ENCODE results near the gene KLRF1.

Gene KLRF1

GRCh38 chr12:9827209-9827888, at the start of gene KLRF1:
Gene KLRF1, plus strand, starts transcription at chr12:9827481. Its CDS starts 64 bp downstream, at chr12:9827545.
- DNase-seq (ENCODE audit: low spot score) = no peak

- DNase-seq (ENCODE audit: low spot score) = no peak
These were observed 48.1 kb upstream of the KLRF1 start for GRCh38 chr12:9779209-9779608.

- no peak for DNase-seq (ENCODE audit: low spot score)
These were observed 45.9 kb upstream of the KLRF1 start for GRCh38 chr12:9781360-9781759.

- no peak for DNase-seq (ENCODE audit: low spot score)
These were observed 44.5 kb upstream of the KLRF1 start for GRCh38 chr12:9782547-9783382.

GRCh38 chr12:9784326-9784725, 43.0 kb upstream of the KLRF1 start:
- DNase-seq (ENCODE audit: low spot score) = no peak

GRCh38 chr12:9784816-9785215, 42.5 kb upstream of the KLRF1 start:
- no peak for DNase-seq (ENCODE audit: low spot score)

GRCh38 chr12:9786726-9787717, 40.3 kb upstream of the KLRF1 start:
- no peak for DNase-seq (ENCODE audit: low spot score)

- no peak for DNase-seq (ENCODE audit: low spot score)
These were observed 34.9 kb upstream of the KLRF1 start for GRCh38 chr12:9792185-9792900.

GRCh38 chr12:9792961-9793617, 34.2 kb upstream of the KLRF1 start:
- DNase-seq (ENCODE audit: low spot score) = no peak

GRCh38 chr12:9793779-9794395, 33.4 kb upstream of the KLRF1 start:
- peak; percentile 49 for DNase-seq (ENCODE audit: low spot score)

GRCh38 chr12:9794484-9795093, 32.7 kb upstream of the KLRF1 start:
- DNase-seq (ENCODE audit: low spot score) = peak; percentile 13

- no peak for DNase-seq (ENCODE audit: low spot score)
These were observed 31.3 kb upstream of the KLRF1 start for GRCh38 chr12:9795945-9796344.

GRCh38 chr12:9796346-9796745, 30.9 kb upstream of the KLRF1 start:
- peak; percentile 60 for DNase-seq (ENCODE audit: low spot score)

GRCh38 chr12:9796971-9797370, 30.3 kb upstream of the KLRF1 start:
- DNase-seq (ENCODE audit: low spot score) = no peak

GRCh38 chr12:9797722-9798619, 29.3 kb upstream of the KLRF1 start:
- DNase-seq (ENCODE audit: low spot score) = peak; percentile 80

GRCh38 chr12:9799961-9800360, 27.3 kb upstream of the KLRF1 start:
- no peak for DNase-seq (ENCODE audit: low spot score)

GRCh38 chr12:9805883-9806282, 21.4 kb upstream of the KLRF1 start:
- no peak for DNase-seq (ENCODE audit: low spot score)

- no peak for DNase-seq (ENCODE audit: low spot score)
These were observed 20.6 kb upstream of the KLRF1 start for GRCh38 chr12:9806714-9807113.

GRCh38 chr12:9808504-9808903, 18.8 kb upstream of the KLRF1 start:
- no peak for DNase-seq (ENCODE audit: low spot score)

Data from CD4-positive, alpha-beta T cell treated with Interleukin-15 for 4 hours (primary cell).